HL-60 (cell line): ENCODE data around the gene ACE.

Experiments
- DNase-seq, 2 experiments: peaks; one replicate each; pipeline ENCODE4 v3.0.0-alpha.2; 2010 to 2020; ENCODE audit warnings: low read depth in 1 of 2, low spot score in 1 of 2
- H3K27ac ChIP-seq: fragments of 250-450 bp; sonication (Bioruptor Pico); replicated peaks from 2 replicates; pipeline ENCODE4 v1.5.1; 2020; ENCODE audit warnings: mild to moderate bottlenecking, moderate library complexity
- H3K27me3 ChIP-seq: fragments of 250-450 bp; sonication (Bioruptor Pico); 2 replicates; pipeline ENCODE4 v1.5.1; 2021; ENCODE audit warnings: mild to moderate bottlenecking, moderate library complexity; ENCODE audit not compliant: insufficient read depth, poor library complexity, severe bottlenecking
- H3K4me3 ChIP-seq: replicated peaks from 2 replicates; pipeline ENCODE4 v1.5.1; 2011; ENCODE audit warnings: mild to moderate bottlenecking, control low read depth, low read length; ENCODE audit not compliant: insufficient read depth
- CTCF ChIP-seq: IDR thresholded peaks from one replicate; pipeline ENCODE4 v1.5.1; 2011; ENCODE audit warnings: low read length, control low read depth, inconsistent platforms; ENCODE audit not compliant: insufficient read depth
- GABPA ChIP-seq: IDR thresholded peaks from 2 replicates; pipeline ENCODE4 v1.6.1; 2012; ENCODE audit warnings: low read depth
- POLR2AphosphoS5 ChIP-seq: IDR thresholded peaks from 2 replicates; pipeline ENCODE4 v1.6.1; 2012; ENCODE audit warnings: low read depth
- REST ChIP-seq: IDR thresholded peaks from 2 replicates; pipeline ENCODE4 v1.6.1; 2012; ENCODE audit warnings: low read depth; ENCODE audit not compliant: insufficient replicate concordance
- SPI1 ChIP-seq: IDR thresholded peaks from 2 replicates; pipeline ENCODE4 v1.6.1; 2012; ENCODE audit warnings: low read depth, mild to moderate bottlenecking, borderline replicate concordance

The ACE gene

DNA sequence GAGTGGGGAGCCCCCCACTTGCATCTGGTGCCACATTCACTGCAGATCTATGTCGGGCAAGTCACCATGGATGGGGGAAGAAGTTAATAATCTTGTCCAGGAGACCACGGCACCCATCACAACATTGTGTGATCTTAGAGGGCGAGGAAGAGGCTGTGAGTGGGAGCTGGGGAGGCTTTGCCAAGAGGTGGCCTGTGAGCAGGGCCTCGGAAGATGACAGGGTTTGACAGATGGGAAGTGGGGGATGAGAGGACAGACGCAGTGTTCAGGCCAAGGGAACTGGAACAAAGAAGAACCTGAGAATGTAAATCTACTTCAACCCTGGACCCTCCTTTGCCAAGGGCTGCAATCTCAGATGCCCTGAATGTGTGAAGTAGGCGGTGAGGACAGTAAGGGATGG, 12.4 kb downstream of the ACE start:
- Histone ChIP-seq H3K27me3 (no peaks in the 10 kb centered on the region), H3K27ac (no peak overlapping the region), H3K4me3 (no peak overlapping the region)
- no peak for DNase-seq
- TF ChIP-seq POLR2AphosphoS5 (no peak), SPI1 (no peak), REST (no peak), GABPA (no peak), CTCF (no peak)

DNA sequence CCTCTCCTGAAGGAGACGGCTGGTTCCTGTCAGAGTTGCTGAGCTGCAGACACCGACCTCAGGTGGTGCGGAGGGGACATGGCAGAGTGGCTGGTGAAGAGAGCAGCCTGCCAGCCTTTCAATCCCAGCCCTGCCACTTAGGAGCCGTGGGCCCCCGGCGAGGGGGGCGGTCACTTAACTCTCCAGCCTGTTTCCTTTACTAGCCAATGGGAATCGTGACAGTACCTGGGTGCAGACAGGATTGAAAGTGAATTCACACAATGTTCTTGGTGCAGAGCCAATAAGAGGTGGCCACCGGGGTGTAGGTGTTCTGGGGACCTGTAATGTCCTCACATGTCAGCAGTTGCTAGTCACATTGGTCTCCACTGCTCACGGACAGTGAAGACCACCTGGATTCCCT, 13.5 kb downstream of the ACE start:
- Histone ChIP-seq H3K4me3 (no peak overlapping the region), H3K27me3 (no peaks in the 10 kb centered on the region), H3K27ac (no peak overlapping the region)
- no peak for DNase-seq
- no peak for TF ChIP-seq REST
- no peak for TF ChIP-seq GABPA
- no peak for TF ChIP-seq CTCF
- TF ChIP-seq SPI1, result no peak
- no peak for TF ChIP-seq POLR2AphosphoS5

- Histone ChIP-seq H3K27me3 (no peaks in the 10 kb centered on the region), H3K27ac (no peak overlapping the region), H3K4me3 (no peak overlapping the region)
- DNase-seq, result no peak
- TF ChIP-seq SPI1 (no peak), GABPA (no peak), POLR2AphosphoS5 (no peak), CTCF (no peak), REST (no peak)
Observed at GRCh38 chr17:63490858-63491400, 14.1 kb downstream of the ACE start.
